Heart left ventricle (tissue), 13 donors: ENCODE results near the gene NR2C2AP.

Source experiments
- CTCF ChIP-seq, 12 donors: fragments of 200-600 bp; sonication (generic) in 4 of 12; IDR thresholded peaks; one replicate each; pipeline versions ENCODE4 v1.5.0 to v1.8.0; 2018 to 2022; ENCODE audit warnings: antibody characterized with exemption in 12 of 12, mild to moderate bottlenecking in 5 of 12
- POLR2A ChIP-seq, 2 donors: fragments of 450-650 bp; IDR thresholded peaks; one replicate each; pipeline ENCODE4 v1.6.1; 2017; ENCODE audit warnings: antibody characterized with exemption in 2 of 2, mild to moderate bottlenecking in 2 of 2, moderate library complexity in 2 of 2
- donor health status: ischemic (EF 13 %, LVEDD 7.1; RV severe dilation, severe dysfunction).
- donor health status: DM: no; HTN: yes; CAD: no.
- donor health status: DM: no; HTN: no; CAD: no.
- donor health status: ischemic (EF 25% LVEDD 6.9; RV normal size, moderate dysfunction).
- donor health status: ischemic (EF 25% LVEDD 5.7; RV mildly dilated, moderate dysfunction).
- donor health status: ischemic (EF 35%, LVEDD 5.7; RV mildly dilated, moderate dysfunction).
- donor health status: nonischemic (EF 11% LVEDD 7.7; RV severe dilation, severe dysfunction).
- donor health status: DM: yes; HTN: yes; CAD: no.
- donor health status: PGD.
- donor health status: ischemic (EF 29% LVEDD 5.4; RV normal size, mild dysfunction).
- donor health status: nonischemic (EF 23%, LVEDD 6.1; RV moderate dilation, normal function).

- TF ChIP-seq POLR2A (IDR thresholded peaks at IDR 0.05) (no peak), CTCF (IDR thresholded peaks at IDR 0.05) (no peak)
These were observed 29.1 kb upstream of the NR2C2AP start for GRCh38 chr19:19232261-19232721.
